ENCODE data around the gene EFHD2.
A peak's percentile ranks its signal among the peaks of the same experiment; 100 is the strongest.

Gene EFHD2, protein sequence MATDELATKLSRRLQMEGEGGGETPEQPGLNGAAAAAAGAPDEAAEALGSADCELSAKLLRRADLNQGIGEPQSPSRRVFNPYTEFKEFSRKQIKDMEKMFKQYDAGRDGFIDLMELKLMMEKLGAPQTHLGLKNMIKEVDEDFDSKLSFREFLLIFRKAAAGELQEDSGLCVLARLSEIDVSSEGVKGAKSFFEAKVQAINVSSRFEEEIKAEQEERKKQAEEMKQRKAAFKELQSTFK

DNA sequence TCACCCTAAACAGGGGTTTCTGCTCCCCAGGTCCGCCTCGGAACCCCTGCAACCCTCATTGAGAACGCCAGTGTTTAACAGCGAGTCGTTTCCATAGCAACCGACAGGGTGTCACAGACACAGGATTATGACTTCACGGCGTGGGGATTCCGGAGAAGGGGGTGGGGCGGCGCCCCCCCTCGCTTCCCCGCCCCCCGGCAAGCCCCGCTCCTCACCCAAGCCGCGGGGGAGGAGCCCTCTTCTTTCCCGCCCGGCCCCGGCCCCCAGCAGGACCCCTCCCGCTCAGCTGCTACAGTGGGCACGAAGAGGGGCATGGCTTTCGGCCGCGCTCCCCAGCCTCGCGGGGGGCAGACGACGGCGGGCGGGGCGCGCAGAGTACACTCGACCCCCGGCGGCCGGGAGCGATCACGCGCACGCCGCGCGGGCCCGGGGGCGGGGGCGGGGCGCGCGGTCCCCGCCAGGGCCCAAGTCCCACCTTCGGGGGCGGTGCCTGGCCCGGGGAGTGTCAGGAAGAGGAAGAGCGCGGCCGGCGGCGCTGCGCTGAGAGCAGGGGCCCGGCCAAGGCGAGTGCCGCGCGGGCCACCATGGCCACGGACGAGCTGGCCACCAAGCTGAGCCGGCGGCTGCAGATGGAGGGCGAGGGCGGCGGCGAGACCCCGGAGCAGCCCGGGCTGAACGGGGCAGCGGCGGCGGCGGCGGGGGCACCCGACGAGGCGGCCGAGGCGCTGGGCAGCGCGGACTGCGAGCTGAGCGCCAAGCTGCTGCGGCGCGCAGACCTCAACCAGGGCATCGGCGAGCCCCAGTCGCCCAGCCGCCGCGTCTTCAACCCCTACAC is at the start of gene EFHD2:
EFHD2 (plus strand) TSS at position 501 of the 835 bp plus-strand sequence; CDS start at position 585, 84 bp downstream.
- no peak for TF ChIP-seq CTCF (IDR thresholded peaks at IDR 0.05; ENCODE audit: extremely low read depth, missing control alignments)
- peak; percentile 97 for DNase-seq (ENCODE audit: low spot score)

DNA sequence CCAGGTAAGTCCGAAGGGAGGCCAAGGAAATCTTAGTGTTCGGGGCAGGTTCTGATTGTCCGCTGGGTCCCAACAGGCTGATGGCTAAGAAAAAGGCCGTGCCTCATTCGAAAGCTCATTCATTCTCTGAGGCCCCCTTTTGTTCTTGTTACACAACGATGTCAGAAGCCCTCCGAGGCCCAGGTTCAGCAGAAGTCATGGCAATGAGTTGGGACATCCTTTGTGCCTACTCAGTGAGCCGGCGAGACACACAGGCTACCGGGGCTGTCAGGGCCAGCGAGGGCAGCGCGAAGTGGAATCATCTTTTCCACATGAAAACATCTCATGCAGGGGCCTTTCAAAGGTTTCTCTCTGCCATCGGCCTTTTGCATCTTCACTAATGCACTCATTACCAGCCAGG is 49.0 kb upstream of the EFHD2 start:
- no peak for TF ChIP-seq CTCF (IDR thresholded peaks at IDR 0.05; ENCODE audit: extremely low read depth, missing control alignments)
- DNase-seq (ENCODE audit: low spot score), result no peak

DNA sequence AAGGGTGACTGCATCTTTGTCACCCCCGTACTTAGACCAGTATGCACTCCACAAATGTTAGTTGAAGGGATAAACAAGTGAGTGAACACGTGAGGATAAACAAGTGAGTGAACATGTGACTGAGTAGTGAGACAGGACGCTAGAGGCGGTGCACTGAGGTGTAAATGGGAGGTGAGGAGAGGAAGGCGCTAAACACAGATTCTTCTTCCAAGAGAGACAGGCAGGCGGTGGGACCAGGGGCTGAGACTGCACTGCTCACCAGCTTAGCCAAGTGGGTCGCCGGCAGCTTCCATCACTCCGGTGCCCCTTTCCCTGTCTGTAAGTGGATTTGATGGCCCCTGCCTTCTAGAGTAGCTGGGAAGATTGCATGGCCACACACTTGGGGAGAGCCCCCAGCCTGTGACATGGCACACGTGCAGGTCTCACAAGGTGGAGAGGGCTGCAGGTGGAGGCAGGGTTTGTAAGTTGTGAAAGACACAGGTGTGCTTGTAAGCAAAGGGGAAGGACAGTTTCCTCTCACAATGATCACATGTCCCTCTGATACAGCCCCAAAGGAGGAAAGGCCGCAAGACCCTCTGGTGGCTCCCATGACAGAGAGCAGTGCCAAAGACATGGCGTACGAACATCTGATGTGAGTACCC is 47.5 kb upstream of the EFHD2 start:
- TF ChIP-seq CTCF (IDR thresholded peaks at IDR 0.05; ENCODE audit: extremely low read depth, missing control alignments), result no peak

DNA sequence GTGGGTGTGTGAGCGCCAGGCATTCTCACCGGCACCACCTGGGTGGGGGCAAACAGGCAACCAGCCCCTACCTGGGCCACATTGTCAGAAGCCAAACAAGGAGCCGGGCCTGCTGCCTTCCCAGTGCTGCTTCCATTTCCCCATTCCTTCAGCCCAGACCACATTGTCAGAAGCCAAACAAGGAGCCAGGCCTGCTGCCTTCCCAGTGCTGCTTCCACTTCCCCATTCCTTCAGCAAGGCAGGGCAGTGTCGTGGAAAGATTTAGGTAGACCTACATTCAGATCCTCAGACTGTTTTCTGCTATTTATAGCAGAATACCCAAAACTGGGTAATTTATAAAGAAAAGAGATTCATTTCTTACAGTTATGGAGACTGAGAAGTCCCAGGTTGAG is 47.0 kb upstream of the EFHD2 start:
- DNase-seq (ENCODE audit: low spot score), result no peak
- TF ChIP-seq CTCF (IDR thresholded peaks at IDR 0.05; ENCODE audit: extremely low read depth, missing control alignments), result no peak

More for the DNA sequence above, 47.5 kb upstream of the EFHD2 start:
- no peak for DNase-seq (ENCODE audit: low spot score)

- no peak for DNase-seq (ENCODE audit: low spot score)
Measured at GRCh38 chr1:15364740-15365139, 44.9 kb upstream of the EFHD2 start.

DNA sequence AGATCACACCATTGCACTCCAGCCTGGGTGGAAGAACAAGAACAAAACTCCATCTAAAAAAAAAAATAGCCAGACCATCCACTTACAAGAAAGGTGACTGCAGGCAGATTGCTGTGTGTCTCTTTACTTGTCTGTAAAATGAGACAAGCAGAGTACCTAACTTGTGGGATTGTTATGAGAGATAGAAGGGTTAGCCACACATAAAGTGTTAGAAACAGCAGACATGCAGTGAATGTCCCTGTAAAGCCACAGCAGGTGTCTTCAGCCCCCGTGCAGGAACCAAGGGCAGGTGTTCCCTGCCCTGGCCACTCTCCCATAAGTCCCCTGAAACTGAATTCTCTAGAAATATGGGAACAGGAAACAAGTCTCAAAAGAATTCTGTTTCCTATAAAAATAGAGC is 40.8 kb upstream of the EFHD2 start:
- DNase-seq (ENCODE audit: low spot score), result no peak
- no peak for TF ChIP-seq CTCF (IDR thresholded peaks at IDR 0.05; ENCODE audit: extremely low read depth, missing control alignments)

More at GRCh38 chr1:15364740-15365139, 44.9 kb upstream of the EFHD2 start:
- no peak for TF ChIP-seq CTCF (IDR thresholded peaks at IDR 0.05; ENCODE audit: extremely low read depth, missing control alignments)

DNA sequence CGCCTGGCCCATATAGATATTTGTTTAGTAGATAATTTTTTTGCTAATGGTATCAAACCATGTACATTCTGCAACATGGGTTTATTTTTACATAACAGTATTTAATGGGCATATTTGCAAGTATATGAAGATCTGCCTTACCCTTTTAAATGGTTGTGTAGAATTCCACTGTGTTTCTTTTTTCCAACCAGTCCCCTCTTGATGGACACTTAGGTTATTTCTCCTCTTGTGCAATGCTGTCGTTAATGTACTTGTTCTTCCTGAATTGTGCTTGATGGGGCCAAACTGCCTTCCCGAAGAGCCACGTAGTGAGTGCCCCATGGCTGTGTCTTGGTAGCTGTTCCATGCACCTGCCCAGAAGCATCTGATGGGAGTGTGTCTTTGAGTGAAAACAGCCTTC is 39.4 kb upstream of the EFHD2 start:
- no peak for DNase-seq (ENCODE audit: low spot score)
- TF ChIP-seq CTCF (IDR thresholded peaks at IDR 0.05; ENCODE audit: extremely low read depth, missing control alignments), result no peak

Data from GM20000 (cell line).